NCI-H1436 treated with DMSO at 0.1 percent for 48 hours (cell line): Measurements from ENCODE around the gene SAA2.
"Not testable (repeated sequence)": the region's sequence is repeated elsewhere in the genome, so short reads cannot be mapped to it uniquely, and the experiment has no call there.

Source experiments
- DNase-seq: peaks from one replicate; lab custom pipeline; 2025; lab: John Stamatoyannopoulos, UW

The SAA2 gene

DNA sequence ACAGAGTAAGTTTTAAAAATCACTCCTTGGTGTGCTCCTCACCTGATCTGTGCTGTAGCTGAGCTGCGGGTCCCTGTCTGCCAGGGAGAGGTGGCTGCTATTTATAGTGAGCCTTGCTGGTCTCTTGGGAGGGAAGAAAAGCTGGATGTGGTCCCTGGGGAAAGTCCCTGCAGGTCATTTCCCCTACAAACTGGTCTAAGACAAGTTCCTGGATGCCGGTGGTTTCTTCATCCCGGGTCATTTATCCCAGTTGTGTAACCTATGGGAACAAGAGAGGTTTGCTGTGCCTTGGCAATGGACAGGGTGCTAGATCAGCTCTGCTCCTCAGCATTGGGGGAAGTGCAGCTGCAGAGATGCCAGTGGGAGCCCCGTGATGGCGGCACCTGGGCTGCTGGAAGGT, at the start of gene SAA2:
TSS of gene SAA2 (minus strand) at position 108 of the 400 bp plus-strand sequence. CDS start 657 bp downstream, outside the sequence.
- DNase-seq: no peak

DNA sequence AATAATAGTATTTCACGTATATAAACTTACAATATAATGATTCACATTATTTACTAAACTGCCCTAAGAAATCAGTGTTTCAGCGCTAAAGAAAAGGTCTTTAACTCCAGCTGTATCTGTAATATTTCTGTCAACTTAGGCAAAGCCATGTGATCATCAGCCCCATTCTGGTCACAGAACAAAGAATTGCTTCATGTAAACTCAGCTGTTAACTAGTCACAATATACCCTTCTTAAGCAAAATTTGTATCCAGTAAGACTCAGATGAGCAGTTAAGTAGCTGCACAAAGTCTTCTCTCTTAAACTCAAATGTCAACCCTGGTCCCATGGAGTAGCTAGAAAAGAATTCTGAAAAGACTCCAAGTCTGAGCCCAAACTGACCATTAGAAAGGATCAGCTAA, 46.8 kb upstream of the SAA2 start:
- no peak for DNase-seq

DNA sequence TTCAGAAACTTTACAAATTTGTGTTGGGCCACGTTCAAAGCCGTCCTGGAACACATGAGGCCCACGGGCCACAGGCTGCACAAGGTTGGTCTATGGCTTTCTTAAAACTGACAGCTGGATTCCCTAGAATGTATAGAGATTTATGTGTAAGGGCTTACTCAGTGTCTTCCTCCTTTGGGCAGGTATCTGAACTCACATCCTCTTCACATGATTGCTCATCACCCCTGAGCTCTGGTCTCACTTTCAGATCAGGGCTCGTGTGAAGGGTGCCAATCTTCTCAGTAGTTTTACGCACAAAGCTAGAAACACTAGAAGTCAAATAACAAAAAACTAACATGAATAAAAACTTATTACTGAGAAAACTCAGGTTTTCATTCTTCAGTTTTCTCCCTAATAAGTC, 46.4 kb upstream of the SAA2 start:
- DNase-seq: no peak

DNA sequence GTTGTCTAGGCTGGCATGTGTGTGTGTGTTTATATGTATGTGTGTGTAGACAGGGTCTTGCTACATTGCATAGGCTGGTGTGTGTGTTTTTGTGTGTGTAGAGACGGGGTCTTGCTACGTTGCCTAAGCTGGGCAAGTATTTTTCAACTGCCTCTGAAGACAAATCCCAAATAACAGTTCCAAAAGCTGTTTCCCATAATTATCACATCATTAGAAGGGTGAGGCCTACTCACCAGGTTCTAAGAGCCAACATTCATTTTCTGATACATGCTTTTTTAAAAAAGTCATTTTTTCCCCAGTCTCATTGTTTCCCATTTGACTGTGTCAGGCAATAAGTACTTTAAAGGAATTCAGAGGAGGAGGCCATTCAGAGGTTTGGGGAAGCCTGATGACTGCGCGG, 40.4 kb upstream of the SAA2 start:
- DNase-seq: no peak

DNA sequence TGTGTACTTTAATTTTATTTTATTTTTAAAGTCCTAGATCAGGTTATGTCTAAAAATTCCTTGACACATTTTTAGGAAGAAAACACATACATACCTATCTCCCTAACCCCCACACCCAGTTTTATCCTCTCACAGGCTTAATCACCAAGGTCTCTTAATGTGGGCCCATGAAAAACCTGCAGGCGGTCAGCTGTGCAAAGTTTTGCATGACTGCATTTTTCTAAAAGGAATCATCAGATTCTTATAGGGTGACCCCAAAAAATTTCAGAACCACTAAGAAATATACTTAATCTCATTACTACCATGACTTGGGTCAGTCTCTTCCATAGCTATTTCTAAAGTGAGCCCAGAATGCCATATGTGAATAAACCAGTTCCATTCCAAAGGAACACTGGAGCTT, 37.4 kb upstream of the SAA2 start:
- DNase-seq: no peak

DNA sequence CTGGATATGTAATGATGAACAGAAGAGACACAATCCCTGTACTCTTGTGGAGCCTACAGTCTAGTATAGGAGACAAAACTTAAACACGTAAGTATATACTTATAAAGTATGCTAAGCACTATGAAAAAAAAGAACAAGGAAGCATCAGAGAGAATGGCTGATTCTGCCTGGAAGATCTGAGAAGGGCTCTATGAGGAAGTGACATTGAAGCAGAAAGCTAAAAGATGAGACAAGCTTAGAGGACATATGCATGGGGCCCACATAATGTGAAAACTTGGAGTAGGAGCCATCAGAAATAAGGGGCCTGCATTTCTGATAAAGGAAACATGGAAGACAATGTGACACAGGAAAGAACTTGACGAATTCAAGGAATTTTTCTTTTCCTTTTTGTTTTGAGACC, 34.2 kb upstream of the SAA2 start:
- DNase-seq: no peak

DNA sequence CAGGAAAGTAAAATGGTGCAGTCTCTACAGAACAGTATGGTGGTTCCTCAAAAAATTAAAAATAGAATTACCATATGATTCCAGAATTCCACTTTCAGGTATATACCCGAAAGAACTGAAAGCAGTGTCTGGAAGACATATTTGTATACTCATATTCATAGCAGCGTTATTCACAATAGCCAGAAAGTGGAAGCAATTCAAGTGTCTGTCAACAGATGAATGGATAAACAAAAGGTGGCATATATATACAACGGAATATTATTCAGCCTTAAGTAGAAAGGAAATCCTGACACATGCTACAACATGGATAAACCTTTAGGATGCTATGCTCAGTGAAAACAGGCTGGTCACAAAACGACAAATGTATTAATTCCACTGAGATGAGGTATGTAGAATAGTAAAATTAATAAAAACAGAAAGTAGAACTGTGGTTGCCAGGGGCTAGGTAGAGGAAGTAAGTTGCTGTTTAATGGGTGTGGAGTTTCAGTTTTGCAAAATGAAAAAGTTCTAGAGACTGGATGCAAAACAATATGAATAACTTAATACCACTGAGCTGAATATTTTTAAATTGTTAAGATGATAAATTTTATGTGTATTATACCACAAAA, 32.1 kb upstream of the SAA2 start:
- DNase-seq: no peak

DNA sequence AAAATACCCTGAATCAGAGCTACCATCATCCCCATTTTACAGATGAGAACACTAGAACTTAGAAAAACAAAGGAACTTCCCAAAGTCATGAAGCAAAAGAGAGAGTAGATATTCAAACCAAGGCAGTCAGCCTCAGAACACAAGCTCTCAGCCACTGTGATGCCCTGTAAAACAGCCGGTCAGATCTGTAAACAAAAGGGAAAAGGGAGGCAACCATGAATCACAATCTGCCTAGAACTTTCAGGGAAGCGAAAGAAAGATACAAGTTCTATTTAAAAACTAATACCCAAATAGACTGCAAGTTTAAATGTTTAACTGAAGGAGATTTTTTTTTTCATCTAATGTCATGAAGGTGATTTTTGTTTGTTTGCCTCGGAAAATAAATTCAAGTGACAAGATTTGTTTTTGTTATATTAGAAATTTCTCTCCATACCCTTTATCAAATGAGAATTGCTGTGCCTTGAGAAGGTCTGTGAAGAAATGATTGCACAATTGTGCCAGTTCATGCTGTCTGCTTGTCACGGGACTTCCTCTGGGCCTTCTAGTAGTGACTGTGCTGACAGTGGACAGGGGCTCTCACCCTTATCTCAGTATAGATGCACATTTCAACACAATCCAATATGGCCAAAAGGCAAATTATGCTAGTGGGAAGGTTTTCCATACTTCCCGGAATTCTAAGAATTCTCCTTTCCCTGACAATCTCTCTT, 29.2 kb upstream of the SAA2 start:
- no peak for DNase-seq

DNA sequence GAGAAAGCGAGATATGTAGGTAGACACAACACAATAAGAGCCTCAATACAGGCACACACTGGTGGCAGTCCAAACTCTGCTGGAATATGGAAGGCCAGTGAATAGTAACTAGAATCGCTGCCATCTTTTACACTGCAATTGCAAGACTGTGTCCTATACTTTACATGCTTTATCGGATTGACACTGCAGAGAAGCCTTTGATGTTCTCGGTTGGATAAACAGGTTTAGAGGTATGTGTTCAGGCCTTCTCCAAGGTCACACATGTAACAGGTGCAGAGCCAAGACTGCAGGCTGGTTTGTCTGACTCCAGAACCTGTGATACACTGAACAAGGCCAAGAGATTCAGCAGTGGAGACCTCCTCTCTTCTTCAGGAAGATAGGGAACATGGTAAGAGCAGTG, 22.7 kb upstream of the SAA2 start:
- DNase-seq: no peak

DNA sequence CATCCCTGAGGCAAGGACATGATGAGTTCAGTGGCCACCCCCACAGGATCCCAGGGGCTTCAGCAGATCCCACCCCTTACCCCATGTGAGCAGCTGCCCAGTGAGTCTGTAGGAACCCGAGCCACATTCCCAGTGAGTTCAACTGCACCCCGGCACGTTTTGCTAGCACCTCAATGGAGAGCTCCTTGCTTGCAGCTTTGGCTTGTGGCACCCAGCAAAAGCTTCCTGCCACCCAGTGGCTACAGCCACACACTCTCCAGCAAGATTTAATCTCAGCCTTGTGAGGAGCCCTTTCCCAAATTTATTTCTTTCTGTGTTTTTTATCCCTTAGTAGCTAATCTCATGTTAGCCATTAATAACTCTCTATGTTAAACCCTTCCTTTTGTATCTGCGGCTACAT, 21.6 kb upstream of the SAA2 start:
- DNase-seq: no peak

DNA sequence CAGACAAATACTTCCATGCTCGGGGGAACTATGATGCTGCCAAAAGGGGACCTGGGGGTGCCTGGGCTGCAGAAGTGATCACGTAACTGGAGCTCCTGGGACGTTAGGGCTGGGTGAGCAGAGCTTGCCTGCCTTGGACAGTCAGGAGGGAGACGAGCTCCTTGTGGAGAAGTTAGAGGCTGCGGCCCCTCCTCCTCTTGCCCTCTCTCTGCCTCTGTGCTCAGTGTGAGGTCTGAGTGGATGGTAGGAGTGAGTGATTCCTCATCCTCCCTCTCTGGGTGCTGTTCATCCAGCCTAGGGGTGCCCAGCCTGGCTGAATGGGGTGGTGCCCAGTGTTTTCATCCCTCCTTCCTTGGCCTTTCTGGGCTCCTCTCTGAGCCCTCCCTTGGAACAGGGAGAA, 20.8 kb upstream of the SAA2 start:
- not testable (repeated sequence) for DNase-seq

DNA sequence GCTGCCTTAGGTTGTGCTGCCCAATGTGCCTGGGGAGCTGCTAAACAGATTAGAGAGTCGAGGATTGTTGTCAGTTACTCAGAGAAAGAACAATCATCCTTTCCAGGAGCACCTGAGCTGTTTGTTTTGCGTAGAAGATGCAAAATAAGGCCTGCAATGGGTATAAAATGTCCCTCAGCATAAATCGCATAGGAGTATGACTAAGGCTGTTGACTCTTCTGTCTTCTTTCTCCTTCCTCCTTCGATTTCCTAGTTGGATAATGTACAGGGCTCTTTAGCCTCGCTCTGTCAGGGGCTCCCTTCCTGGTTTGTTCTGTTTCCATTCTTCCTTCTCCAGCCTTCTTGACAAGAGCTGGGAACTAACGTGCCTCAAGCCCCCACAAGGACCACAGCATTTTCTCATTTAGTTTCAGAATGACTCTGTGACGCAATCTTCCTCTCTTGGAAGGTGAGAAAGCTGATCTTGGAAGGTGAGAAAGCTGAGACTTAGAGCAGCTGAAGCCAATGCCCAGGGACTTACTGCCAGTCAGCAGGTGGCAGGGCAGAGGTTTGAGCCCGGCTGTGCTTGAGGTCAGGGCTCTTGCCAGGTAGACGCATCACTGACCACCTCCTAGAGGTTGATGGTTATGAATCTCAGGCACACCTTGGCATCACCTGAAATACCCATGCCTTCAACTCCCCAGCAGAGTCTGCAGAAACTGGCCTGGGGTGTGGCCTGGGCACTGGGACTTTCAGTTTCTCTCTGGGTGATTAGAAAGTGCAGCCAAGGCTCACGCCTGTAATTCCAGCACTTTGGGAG, 19.1 kb upstream of the SAA2 start:
- not testable (repeated sequence) for DNase-seq

DNA sequence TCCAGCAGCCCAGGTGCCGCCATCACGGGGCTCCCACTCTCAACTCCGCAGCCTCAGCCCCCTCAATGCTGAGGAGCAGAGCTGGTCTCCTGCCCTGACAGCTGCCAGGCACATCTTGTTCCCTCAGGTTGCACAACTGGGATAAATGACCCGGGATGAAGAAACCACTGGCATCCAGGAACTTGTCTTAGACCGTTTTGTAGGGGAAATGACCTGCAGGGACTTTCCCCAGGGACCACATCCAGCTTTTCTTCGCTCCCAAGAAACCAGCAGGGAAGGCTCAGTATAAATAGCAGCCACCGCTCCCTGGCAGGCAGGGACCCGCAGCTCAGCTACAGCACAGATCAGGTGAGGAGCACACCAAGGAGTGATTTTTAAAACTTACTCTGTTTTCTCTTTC, 17.5 kb upstream of the SAA2 start, which contains the start of gene SAA1:
TSS of gene SAA1 (plus strand) at position 316 of the 400 bp plus-strand sequence. CDS start 624 bp downstream, outside the sequence.
- DNase-seq: no peak

DNA sequence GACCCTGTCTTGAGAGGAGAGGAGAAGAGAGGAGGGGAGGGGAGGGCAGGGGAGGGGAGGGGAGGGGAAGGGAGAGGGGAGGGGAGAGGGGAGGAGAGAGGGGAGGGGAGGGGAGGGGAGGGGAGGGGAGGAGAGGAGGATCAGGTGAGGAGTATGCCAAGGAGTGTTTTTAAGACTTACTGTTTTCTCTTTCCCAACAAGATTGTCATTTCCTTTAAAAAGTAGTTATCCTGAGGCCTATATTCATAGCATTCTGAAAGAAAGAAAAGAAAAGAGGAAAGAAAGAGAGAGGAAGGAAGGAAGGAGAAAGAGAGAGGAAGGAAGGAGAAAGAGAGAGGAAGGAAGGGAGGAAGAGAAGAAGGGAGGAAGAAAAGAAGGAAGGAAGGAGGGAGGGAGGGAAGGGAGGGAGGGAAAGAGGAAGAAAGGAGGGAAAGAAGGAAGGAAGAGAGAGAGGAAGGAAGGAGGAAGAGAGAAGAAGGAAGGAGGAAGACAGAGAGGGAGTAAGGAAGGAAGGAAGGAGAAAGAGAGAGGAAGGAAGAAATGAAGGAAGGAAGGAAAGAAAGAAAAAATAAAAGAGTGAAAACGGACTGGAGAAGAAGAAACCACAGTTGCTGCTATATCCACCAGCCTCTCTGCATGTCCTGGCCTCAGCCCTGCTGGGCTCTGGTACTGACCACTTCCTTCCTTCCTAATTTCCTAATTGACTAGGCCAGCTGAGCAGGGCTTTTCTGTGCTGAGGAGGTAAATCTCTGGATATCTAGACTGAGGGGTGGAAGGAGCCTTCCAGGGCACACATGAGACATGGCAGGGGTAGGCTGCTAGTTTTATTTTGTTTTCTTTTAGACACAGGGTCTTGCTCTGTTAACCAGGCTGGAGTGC, 16.4 kb upstream of the SAA2 start:
- no peak for DNase-seq

DNA sequence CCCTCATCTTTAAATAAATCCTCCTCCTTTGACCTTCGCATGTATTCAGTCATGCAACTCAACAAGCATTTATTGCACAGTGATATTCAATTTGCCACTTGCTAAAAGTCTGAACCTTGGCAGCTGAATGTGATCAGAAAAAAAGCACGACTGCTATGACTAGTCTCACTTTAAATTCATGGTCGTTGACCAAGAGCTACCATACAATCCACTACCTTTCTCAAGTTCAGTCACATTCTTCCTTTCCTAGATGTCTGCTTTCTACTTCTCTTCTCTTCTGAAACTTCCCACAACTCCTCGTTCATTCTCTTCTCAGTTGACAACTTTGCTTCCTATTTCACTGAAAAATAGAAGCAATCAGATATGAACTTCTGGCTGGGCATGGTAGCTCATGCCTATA, 15.6 kb upstream of the SAA2 start:
- DNase-seq: no peak

DNA sequence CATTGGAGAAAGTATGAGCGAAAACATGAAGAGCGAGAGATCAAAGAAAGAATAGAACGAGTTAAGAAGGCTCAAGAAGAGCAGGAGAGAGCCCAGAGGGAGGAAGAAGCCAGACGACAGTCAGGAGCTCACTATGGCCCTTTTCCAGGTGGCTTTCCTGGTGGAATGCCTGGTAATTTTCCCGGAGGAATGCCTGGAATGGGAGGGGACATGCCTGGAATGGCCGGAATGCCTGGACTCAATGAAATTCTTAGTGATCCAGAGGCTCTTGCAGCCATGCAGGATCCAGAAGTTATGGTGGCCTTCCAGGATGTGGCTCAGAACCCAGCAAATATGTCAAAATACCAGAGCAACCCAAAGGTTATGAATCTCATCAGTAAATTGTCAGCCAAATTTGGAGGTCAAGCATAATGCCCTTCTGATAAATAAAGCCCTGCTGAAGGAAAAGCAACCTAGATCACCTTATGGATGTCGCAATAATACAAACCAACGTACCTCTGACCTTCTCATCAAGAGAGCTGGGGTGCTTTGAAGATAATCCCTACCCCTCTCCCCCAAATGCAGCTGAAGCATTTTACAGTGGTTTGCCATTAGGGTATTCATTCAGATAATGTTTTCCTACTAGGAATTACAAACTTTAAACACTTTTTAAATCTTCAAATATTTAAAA, 14.3 kb upstream of the SAA2 start:
- DNase-seq: not testable (repeated sequence)

DNA sequence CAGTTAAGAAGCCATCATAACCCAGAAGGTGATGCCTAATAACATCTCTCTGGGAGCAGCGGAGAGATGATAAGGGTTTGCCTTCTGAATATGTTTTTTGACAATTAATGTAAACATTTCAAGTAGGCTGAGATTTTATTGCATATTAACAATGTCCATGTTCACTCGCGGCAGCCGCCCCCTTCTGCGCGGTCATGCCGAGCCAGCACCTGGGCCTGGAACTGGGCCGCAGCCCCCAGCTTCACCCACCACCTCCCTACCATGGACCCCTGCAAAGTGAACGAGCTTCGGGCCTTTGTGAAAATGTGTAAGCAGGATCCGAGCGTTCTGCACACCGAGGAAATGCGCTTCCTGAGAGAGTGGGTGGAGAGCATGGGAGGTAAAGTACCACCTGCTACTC, 13.3 kb upstream of the SAA2 start:
- no peak for DNase-seq

DNA sequence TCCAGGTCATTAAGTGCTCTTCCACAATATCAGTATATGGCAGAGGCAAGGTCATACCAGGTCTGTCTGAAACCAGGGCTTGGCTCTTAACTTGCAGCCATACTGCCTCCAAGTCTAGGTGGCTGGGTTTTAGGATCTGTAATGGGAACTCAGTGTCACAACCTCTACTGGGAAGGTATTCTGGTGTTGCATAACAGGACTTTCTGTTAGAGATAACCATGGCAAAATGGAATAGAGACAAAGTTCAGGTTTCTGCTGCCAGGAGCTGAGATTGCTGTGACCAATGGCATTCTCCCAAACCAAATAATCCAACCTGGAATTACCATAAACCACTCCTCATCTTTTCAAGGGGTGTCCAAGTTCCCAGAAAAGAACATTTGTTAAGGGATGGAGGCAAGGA, 10.8 kb upstream of the SAA2 start:
- DNase-seq: no peak

DNA sequence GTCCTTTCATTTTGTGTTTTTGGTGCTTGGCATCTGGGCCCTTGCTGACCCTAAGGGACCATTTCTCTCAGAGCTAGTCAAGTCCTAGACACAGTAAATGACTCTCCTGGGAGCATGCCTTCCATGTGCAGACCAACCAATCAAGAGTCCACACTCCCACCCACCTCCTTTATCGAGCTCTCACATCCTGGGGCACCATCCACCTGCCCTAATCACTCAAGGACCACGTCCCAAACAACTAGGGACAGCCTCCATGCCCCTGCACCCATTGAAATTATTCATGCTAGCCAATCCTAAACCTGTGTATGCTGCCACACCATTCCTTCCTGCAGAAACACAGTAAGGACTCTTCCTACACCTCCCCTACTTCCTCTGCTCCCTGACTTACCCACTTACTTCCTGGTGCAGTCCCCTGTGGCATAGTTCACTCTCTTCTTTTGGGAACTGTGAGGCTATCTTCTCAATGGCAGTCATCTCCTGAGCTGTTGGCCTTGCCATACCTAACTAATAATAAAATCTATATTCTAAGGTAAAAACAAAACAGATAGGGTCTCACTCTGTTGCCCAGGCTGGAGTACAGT, 6.4 kb upstream of the SAA2 start:
- no peak for DNase-seq

DNA sequence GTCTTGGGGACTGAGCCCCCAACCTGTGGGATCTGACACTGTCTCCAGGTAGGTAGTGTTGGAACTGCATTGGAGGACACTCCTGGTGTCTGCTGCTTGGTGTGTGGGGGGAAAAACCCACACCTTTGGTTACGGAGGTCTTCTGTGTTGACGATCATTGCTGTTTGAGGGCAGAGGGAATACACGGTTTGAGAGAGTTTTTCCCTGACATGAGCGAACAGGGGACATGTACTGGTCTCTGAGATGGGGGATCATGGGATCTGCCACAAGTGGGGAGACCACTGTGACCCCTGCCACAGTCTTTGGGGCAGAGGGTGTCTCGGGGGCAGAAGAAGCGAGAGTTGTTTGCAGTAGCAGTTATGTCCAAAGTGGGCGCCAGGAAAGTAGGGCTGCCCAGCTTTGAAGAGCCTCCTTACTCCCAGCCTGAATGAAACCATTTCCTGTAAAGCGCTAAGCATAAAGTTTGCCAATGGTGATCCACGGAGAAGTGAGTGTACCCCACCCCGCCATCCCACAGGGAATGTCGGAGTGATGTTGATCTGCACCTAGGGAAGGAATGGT, 5.4 kb upstream of the SAA2 start:
- no peak for DNase-seq

DNA sequence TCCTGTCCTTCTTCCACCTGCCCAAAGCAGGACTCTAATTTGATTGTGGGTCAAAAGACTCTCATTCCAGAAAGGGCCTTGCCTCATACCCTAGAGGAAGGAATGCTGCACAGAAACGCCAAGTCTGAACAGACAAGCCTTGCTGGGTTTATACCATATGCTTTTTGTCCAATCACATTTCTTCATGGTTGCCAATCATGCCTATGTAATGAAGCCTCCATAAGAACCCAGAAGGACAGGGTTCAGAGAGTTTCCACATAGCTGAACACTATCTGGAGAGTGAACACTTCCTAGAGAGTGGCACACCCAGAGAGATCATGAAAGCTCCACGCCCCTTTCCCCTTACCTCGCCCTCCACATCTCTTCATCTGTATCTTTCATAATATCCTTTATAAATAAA, 4.8 kb upstream of the SAA2 start:
- DNase-seq: no peak
